DOHH2 (cell line): ENCODE results near the gene RTCB.

ENCODE experiments used
- CTCF ChIP-seq: fragments of 200-600 bp; sonication (generic); IDR thresholded peaks from one replicate; pipeline ENCODE4 v1.5.1; 2014; ENCODE audit warnings: antibody characterized with exemption, mild to moderate bottlenecking, low read depth, low read length; ENCODE audit not compliant: poor library complexity, severe bottlenecking
- EZH2phosphoT487 ChIP-seq: fragments of 200-600 bp; sonication (generic); IDR thresholded peaks from 2 replicates; pipeline ENCODE4 v1.6.1; 2017; ENCODE audit warnings: borderline replicate concordance, mild to moderate bottlenecking, antibody characterized with exemption, low read length, moderate library complexity, mixed read lengths

- TF ChIP-seq CTCF: no peak
- no peak for TF ChIP-seq EZH2phosphoT487
Observed at GRCh38 chr22:32354360-32355351, 57.4 kb downstream of the RTCB start.
